Thyroid gland (tissue), 4 donors: ENCODE results near the gene CDH4.

ENCODE experiments used
- POLR2A ChIP-seq, 2 donors: fragments of 450-650 bp; IDR thresholded peaks; one replicate each; pipeline ENCODE4 v1.6.1; 2017; ENCODE audit warnings: antibody characterized with exemption in 2 of 2, mild to moderate bottlenecking in 2 of 2, moderate library complexity in 1 of 2
- TF ChIP-seq, protein P1 (sequence below), 6 experiments: fragments of 200-600 bp in 3 of 6; fragments of 450-650 bp in 3 of 6; sonication (generic) in 3 of 6; IDR thresholded peaks; one replicate each; pipeline ENCODE4 v1.5.1; 2016 to 2019; ENCODE audit warnings: antibody characterized with exemption in 6 of 6, mild to moderate bottlenecking in 2 of 6, inconsistent platforms in 1 of 6, moderate library complexity in 1 of 6

DNA sequence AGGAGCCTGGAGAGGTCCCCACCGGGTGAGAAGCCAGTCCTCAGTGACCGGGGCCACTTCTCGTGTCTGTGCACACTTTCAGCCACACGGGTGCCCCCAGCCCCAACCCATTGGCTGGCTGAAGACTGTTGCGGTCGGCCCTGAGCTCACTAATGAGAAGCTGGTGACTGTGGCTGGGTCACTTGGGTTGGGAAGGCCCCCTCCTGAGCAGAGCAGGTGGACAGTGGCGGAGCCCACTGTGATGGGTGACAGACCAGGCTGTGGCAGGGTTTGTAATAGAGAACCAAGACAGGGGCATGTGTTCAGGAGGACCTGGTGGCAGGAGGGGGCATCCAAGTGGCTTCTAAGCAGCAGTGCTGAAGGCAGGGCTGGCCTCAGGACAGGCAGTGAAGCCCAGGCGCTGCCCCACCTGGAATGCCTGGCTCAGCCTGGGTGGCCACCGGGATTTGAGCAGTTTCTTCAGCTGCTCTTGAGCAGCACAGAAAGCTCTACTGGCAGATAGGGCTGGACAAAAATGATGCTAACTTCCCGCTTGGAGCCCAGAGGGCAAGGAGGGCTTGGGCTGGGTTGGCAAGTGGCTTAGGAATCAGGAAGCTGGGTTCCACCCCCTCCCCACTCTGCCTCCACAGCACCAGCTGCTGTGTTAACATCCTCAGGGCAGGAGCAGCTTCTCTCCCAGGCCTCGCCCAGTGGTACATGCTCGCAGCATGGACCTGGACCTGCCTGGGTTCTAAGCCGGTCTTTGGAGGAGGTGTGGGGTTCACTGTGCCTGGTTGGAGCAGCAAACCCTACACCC, 256.4 kb downstream of the CDH4 start:
- TF ChIP-seq, protein P1, sequence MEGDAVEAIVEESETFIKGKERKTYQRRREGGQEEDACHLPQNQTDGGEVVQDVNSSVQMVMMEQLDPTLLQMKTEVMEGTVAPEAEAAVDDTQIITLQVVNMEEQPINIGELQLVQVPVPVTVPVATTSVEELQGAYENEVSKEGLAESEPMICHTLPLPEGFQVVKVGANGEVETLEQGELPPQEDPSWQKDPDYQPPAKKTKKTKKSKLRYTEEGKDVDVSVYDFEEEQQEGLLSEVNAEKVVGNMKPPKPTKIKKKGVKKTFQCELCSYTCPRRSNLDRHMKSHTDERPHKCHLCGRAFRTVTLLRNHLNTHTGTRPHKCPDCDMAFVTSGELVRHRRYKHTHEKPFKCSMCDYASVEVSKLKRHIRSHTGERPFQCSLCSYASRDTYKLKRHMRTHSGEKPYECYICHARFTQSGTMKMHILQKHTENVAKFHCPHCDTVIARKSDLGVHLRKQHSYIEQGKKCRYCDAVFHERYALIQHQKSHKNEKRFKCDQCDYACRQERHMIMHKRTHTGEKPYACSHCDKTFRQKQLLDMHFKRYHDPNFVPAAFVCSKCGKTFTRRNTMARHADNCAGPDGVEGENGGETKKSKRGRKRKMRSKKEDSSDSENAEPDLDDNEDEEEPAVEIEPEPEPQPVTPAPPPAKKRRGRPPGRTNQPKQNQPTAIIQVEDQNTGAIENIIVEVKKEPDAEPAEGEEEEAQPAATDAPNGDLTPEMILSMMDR (IDR thresholded peaks at IDR 0.05): no peak
- TF ChIP-seq POLR2A (IDR thresholded peaks at IDR 0.05): no peak
